D341Med (cell line): ENCODE measurements around the gene GPR12.

ENCODE experiments used
- DNase-seq: peaks from one replicate; pipeline ENCODE4 v3.0.0; 2012; ENCODE audit warnings: low spot score

GPR12 gene

GRCh38 chr13:26759907-26760831 lies at the start of gene GPR12:
Gene GPR12, minus strand, starts transcription at chr13:26760786. Its CDS starts 959 bp downstream, at chr13:26759827.
- DNase-seq = peak; percentile 62

GRCh38 chr13:26810095-26810494 lies 49.5 kb upstream of the GPR12 start:
- no peak for DNase-seq

- no peak for DNase-seq
Measured at GRCh38 chr13:26806891-26807290, 46.3 kb upstream of the GPR12 start.

GRCh38 chr13:26787961-26788360 lies 27.4 kb upstream of the GPR12 start:
- no peak for DNase-seq

GRCh38 chr13:26786651-26787295 lies 26.2 kb upstream of the GPR12 start:
- DNase-seq = no peak

GRCh38 chr13:26785838-26786630 lies 25.4 kb upstream of the GPR12 start:
- no peak for DNase-seq

- DNase-seq = no peak
Measured at GRCh38 chr13:26784704-26785639, 24.4 kb upstream of the GPR12 start.

- no peak for DNase-seq
Measured at GRCh38 chr13:26780411-26780810, 19.8 kb upstream of the GPR12 start.

GRCh38 chr13:26779321-26779720 lies 18.7 kb upstream of the GPR12 start:
- no peak for DNase-seq

- DNase-seq = no peak
Measured at GRCh38 chr13:26772531-26772930, 11.9 kb upstream of the GPR12 start.

GRCh38 chr13:26771796-26772195 lies 11.2 kb upstream of the GPR12 start:
- no peak for DNase-seq

GRCh38 chr13:26762745-26763345 lies 2.3 kb upstream of the GPR12 start:
- DNase-seq = no peak

GRCh38 chr13:26760832-26761582 lies 421 bp upstream of the GPR12 start:
- DNase-seq = no peak

GRCh38 chr13:26759249-26759906 lies 1.2 kb downstream of the GPR12 start:
- DNase-seq = no peak

GRCh38 chr13:26758496-26759157 lies 2.0 kb downstream of the GPR12 start:
- DNase-seq = no peak

GRCh38 chr13:26756961-26757360 lies 3.6 kb downstream of the GPR12 start:
- no peak for DNase-seq

GRCh38 chr13:26752671-26753070 lies 7.9 kb downstream of the GPR12 start:
- DNase-seq = no peak

- no peak for DNase-seq
Measured at GRCh38 chr13:26749905-26750304, 10.7 kb downstream of the GPR12 start.

- DNase-seq = no peak
Measured at GRCh38 chr13:26749285-26749684, 11.3 kb downstream of the GPR12 start.
